HEK293 (cell line): Measurements from ENCODE around the gene AXIN1.

ENCODE experiments used
- CTCF ChIA-PET: fragments of 350-600 bp; formaldehyde crosslinking; extraction: SDS; loops from one replicate; lab custom pipeline; 2021; ENCODE audit warnings: antibody characterized with exemption; lab: Yijun Ruan, JAX
- POLR2A ChIA-PET: fragments of 300-600 bp; formaldehyde crosslinking; extraction: SDS; loops from one replicate; lab custom pipeline; 2020; ENCODE audit warnings: antibody characterized with exemption, inconsistent platforms; lab: Yijun Ruan, JAX
- H3K27ac ChIP-seq: fragments of 200-500 bp; sonication (Bioruptor generic); 2 replicates; pipeline ENCODE4 v1.5.1; 2014; ENCODE audit warnings: low read depth, low read length, control low read depth, inconsistent platforms; ENCODE audit errors: extremely low read depth
- H3K36me3 ChIP-seq, 2 experiments: fragments of 200-500 bp in 1 of 2; sonication (Bioruptor generic) in 1 of 2; 1 replicate in 1 of 2; 2 replicates in 1 of 2; pipeline ENCODE4 v1.5.1; 2014 to 2017; ENCODE audit warnings: inconsistent platforms in 2 of 2, low read length in 2 of 2; ENCODE audit not compliant: control insufficient read depth in 2 of 2, insufficient read depth in 1 of 2
- H3K4me1 ChIP-seq: fragments of 200-500 bp; sonication (Bioruptor generic); 2 replicates; pipeline ENCODE4 v1.5.1; 2014; ENCODE audit warnings: mild to moderate bottlenecking, low read length, inconsistent platforms; ENCODE audit not compliant: control insufficient read depth, insufficient read depth
- H3K4me3 ChIP-seq: 2 replicates; pipeline ENCODE4 v1.5.1; 2011; ENCODE audit warnings: low read depth, mild to moderate bottlenecking, control low read depth, low read length, moderate library complexity
- H3K9me3 ChIP-seq: fragments of 200-500 bp; sonication (Bioruptor generic); 2 replicates; pipeline ENCODE4 v1.5.1; 2014; ENCODE audit warnings: low read depth, low read length, inconsistent platforms; ENCODE audit not compliant: control insufficient read depth, insufficient read depth
- BCL11A ChIP-seq: fragments of 450-650 bp; formaldehyde crosslinking; IDR thresholded peaks from 2 replicates; pipeline ENCODE4 v1.5.1; 2016; ENCODE audit warnings: low read depth, missing biosample characterization, missing genetic modification characterization
- GLIS2 ChIP-seq: fragments of 450-650 bp; formaldehyde crosslinking; IDR thresholded peaks from 2 replicates; pipeline ENCODE4 v1.5.1; 2016; ENCODE audit warnings: missing biosample characterization, missing genetic modification characterization
- KLF1 ChIP-seq: fragments of 450-650 bp; formaldehyde crosslinking; IDR thresholded peaks from 2 replicates; pipeline ENCODE4 v1.5.1; 2016; ENCODE audit warnings: missing biosample characterization, missing genetic modification characterization
- TRIM28 ChIP-seq: IDR thresholded peaks from 2 replicates; pipeline ENCODE4 v1.6.1; 2011; ENCODE audit warnings: low read length, control low read depth, borderline replicate concordance
- ZFHX2 ChIP-seq: fragments of 450-650 bp; formaldehyde crosslinking; conservative IDR thresholded peaks from 2 replicates; pipeline ENCODE4 v1.5.1; 2016; ENCODE audit warnings: missing biosample characterization, missing genetic modification characterization
- ZNF157 ChIP-seq: fragments of 450-650 bp; formaldehyde crosslinking; IDR thresholded peaks from 2 replicates; pipeline ENCODE4 v1.5.1; 2016; ENCODE audit warnings: missing biosample characterization, missing genetic modification characterization
- ZNF221 ChIP-seq: fragments of 450-650 bp; formaldehyde crosslinking; IDR thresholded peaks from 2 replicates; pipeline ENCODE4 v1.5.1; 2017; ENCODE audit warnings: missing biosample characterization, missing genetic modification characterization, borderline replicate concordance
- ZNF292 ChIP-seq: fragments of 450-650 bp; formaldehyde crosslinking; IDR thresholded peaks from 2 replicates; pipeline ENCODE4 v1.5.1; 2016; ENCODE audit warnings: low read depth, missing biosample characterization, missing genetic modification characterization, borderline replicate concordance
- ZNF335 ChIP-seq: fragments of 450-650 bp; formaldehyde crosslinking; conservative IDR thresholded peaks from 2 replicates; pipeline ENCODE4 v1.5.1; 2016; ENCODE audit warnings: missing biosample characterization, missing genetic modification characterization
- ZNF362 ChIP-seq: fragments of 450-650 bp; formaldehyde crosslinking; IDR thresholded peaks from 2 replicates; pipeline ENCODE4 v1.5.1; 2016; ENCODE audit warnings: missing biosample characterization, missing genetic modification characterization
- ZNF366 ChIP-seq: fragments of 450-650 bp; formaldehyde crosslinking; conservative IDR thresholded peaks from 2 replicates; pipeline ENCODE4 v1.5.1; 2016; ENCODE audit warnings: missing biosample characterization, missing genetic modification characterization
- ZNF391 ChIP-seq: fragments of 450-650 bp; formaldehyde crosslinking; IDR thresholded peaks from 2 replicates; pipeline ENCODE4 v1.5.1; 2016; ENCODE audit warnings: low read depth, missing biosample characterization, missing genetic modification characterization, borderline replicate concordance
- ZNF513 ChIP-seq: fragments of 450-650 bp; IDR thresholded peaks from 2 replicates; pipeline ENCODE4 v1.5.1; 2018; ENCODE audit warnings: missing biosample characterization, missing genetic modification characterization
- ZNF600 ChIP-seq: fragments of 450-650 bp; formaldehyde crosslinking; IDR thresholded peaks from 2 replicates; pipeline ENCODE4 v1.5.1; 2016; ENCODE audit warnings: missing biosample characterization, missing genetic modification characterization
- ZNF621 ChIP-seq: fragments of 450-650 bp; formaldehyde crosslinking; IDR thresholded peaks from 2 replicates; pipeline ENCODE4 v1.5.1; 2017; ENCODE audit warnings: missing biosample characterization, missing genetic modification characterization
- ZNF639 ChIP-seq: fragments of 450-650 bp; formaldehyde crosslinking; IDR thresholded peaks from 2 replicates; pipeline ENCODE4 v1.5.1; 2016; ENCODE audit warnings: missing biosample characterization, missing genetic modification characterization
- ZNF658 ChIP-seq: fragments of 450-650 bp; formaldehyde crosslinking; IDR thresholded peaks from 2 replicates; pipeline ENCODE4; 2016; ENCODE audit warnings: missing biosample characterization, missing genetic modification characterization
- ZSCAN18 ChIP-seq: fragments of 450-650 bp; formaldehyde crosslinking; IDR thresholded peaks from 2 replicates; pipeline ENCODE4 v1.5.1; 2016; ENCODE audit warnings: missing biosample characterization, missing genetic modification characterization

Gene AXIN1

GRCh38 chr16:376817-377418 lies 24.4 kb upstream of the AXIN1 start:
- H3K4me1 ChIP-seq, result no peaks in the 10 kb centered on the region
- H3K27ac ChIP-seq, result no peak overlapping the region
- H3K36me3 ChIP-seq, result peaks cover 0 to 53% of the 10 kb centered on the region in 2 experiments; a peak in 1 of 3 replicates
- H3K9me3 ChIP-seq, result no peaks in the 10 kb centered on the region
- TF ChIP-seq ZFHX2 (tag by site-specific recombination) (peak; percentile 49; the same call in 1 of the 2 replicates), ZNF639 (tag by site-specific recombination) (no peak), ZNF362 (tag by site-specific recombination) (no peak), ZNF621 (tag by site-specific recombination) (no peak), ZSCAN18 (no peak), ZNF221 (tag by site-specific recombination) (no peak), ZNF391 (tag by site-specific recombination) (no peak)
- no peak overlapping the region for H3K4me3 ChIP-seq
- POLR2A ChIA-PET, result interaction anchor here (0.6 kb wide), 1 partner anchor 704 kb away, joined by 4 read pairs; no protein-coding TSS in a partner anchor
- CTCF ChIA-PET, result no interaction called here

GRCh38 chr16:375927-376816 lies 23.6 kb upstream of the AXIN1 start:
- POLR2A ChIA-PET, result interaction anchor here (0.7 kb wide), 1 partner anchor 125 kb away, joined by 4 read pairs; no protein-coding TSS in a partner anchor
- Histone ChIP-seq H3K4me3 (no peak overlapping the region), H3K4me1 (no peaks in the 10 kb centered on the region), H3K9me3 (no peaks in the 10 kb centered on the region), H3K27ac (no peak overlapping the region), H3K36me3 (peaks cover 0 to 60% of the 10 kb centered on the region in 2 experiments; a peak in 1 of 3 replicates)
- CTCF ChIA-PET, result no interaction called here
- TF ChIP-seq ZNF157 (tag by site-specific recombination), result no peak
- TF ChIP-seq GLIS2 (tag by site-specific recombination), result 0 out of 2 replicates have a peak, but pooled peaks have one; percentile 9

GRCh38 chr16:375212-375611 lies 22.7 kb upstream of the AXIN1 start:
- Histone ChIP-seq H3K4me3 (no peak overlapping the region), H3K4me1 (no peaks in the 10 kb centered on the region), H3K36me3 (peaks cover 0 to 60% of the 10 kb centered on the region in 2 experiments; a peak in 1 of 3 replicates)
- POLR2A ChIA-PET, result interaction anchor here (0.7 kb wide), 1 partner anchor 126 kb away, joined by 4 read pairs; no protein-coding TSS in a partner anchor
- CTCF ChIA-PET, result interaction anchor here (0.7 to 1.0 kb wide), 2 partner anchors 278 to 303 kb away, joined by 3 to 6 read pairs; no protein-coding TSS in a partner anchor
- peak; percentile 45; the same call in 1 of the 2 replicates for TF ChIP-seq ZNF600 (tag by site-specific recombination)
- TF ChIP-seq BCL11A, result no peak
- TF ChIP-seq, all 188 proteins: peak for 1
- Histone ChIP-seq H3K27ac (no peak overlapping the region), H3K9me3 (no peaks in the 10 kb centered on the region)

- ChIA-PET POLR2A (no interaction called here), CTCF (interaction anchor here (1.0 kb wide), 1 partner anchor 278 kb away, joined by 6 read pairs; no protein-coding TSS in a partner anchor)
- TF ChIP-seq ZNF292 (tag by site-specific recombination) (no peak), ZNF513 (no peak), ZNF366 (tag by site-specific recombination) (no peak), ZNF658 (tag by site-specific recombination) (no peak), ZNF335 (tag by site-specific recombination) (no peak), TRIM28 (no peak), BCL11A (no peak), KLF1 (tag by site-specific recombination) (no peak)
Measured at GRCh38 chr16:374616-374926, 22.0 kb upstream of the AXIN1 start.

More at GRCh38 chr16:374616-374926, 22.0 kb upstream of the AXIN1 start:
- no peak overlapping the region for H3K27ac ChIP-seq
- no peak overlapping the region for H3K4me3 ChIP-seq
- peaks cover 0 to 60% of the 10 kb centered on the region in 2 experiments; a peak in 1 of 3 replicates for H3K36me3 ChIP-seq
- H3K9me3 ChIP-seq, result no peaks in the 10 kb centered on the region
- H3K4me1 ChIP-seq, result peaks cover 2% of the 10 kb centered on the region; the same call in 1 of the 2 replicates
